H7 (cell line): ENCODE measurements around the gene GTF3C6. TPM values are rescaled to one million over a fixed set of nuclear protein-coding genes. Genes with fewer than 3 reads are reported as not detected.
"Not testable (repeated sequence)": the region's sequence is repeated elsewhere in the genome, so short reads cannot be mapped to it uniquely, and the experiment has no call there.

Experiments used
- DNase-seq: peaks from one replicate; pipeline ENCODE4 v3.0.0; 2012
- H3K27me3 ChIP-seq: 2 replicates; pipeline ENCODE4 v1.6.0; 2011; ENCODE audit warnings: mild to moderate bottlenecking, low read length; ENCODE audit not compliant: control insufficient read depth, insufficient read depth
- H3K36me3 ChIP-seq: replicated peaks from 2 replicates; pipeline ENCODE4 v1.5.1; 2011; ENCODE audit warnings: low read length; ENCODE audit not compliant: control insufficient read depth, insufficient read depth
- H3K4me3 ChIP-seq: 2 replicates; pipeline ENCODE4 v1.5.1; 2011; ENCODE audit warnings: low read depth, mild to moderate bottlenecking, control low read depth, low read length, moderate library complexity; ENCODE audit not compliant: insufficient read depth
- total RNA-seq: library from RNA; depleted of rRNA; stranded (reverse); fragments of >200 nt; shearing (Covaris generic); gene quantifications from 2 replicates; pipeline ENCODE4 v1.2.3, GENCODE V29; 2014; rRNA removed

Gene GTF3C6
- total RNA-seq, 1 experiment from 2014 or later: 37.1 TPM

- no peak for DNase-seq
- H3K36me3 ChIP-seq: peaks cover 21% of the 10 kb centered on the region
These were observed 43.8 kb downstream of the GTF3C6 start for GRCh38 chr6:111002350-111002749.

GRCh38 chr6:111011360-111012142 is 53.0 kb downstream of the GTF3C6 start:
- Histone ChIP-seq H3K27me3 (no peaks in the 10 kb centered on the region), H3K4me3 (no peak overlapping the region), H3K36me3 (peaks cover 13% of the 10 kb centered on the region)
- peak; percentile 70 for DNase-seq

More at GRCh38 chr6:111002350-111002749, 43.8 kb downstream of the GTF3C6 start:
- Histone ChIP-seq H3K4me3 (no peak overlapping the region), H3K27me3 (no peaks in the 10 kb centered on the region)

GRCh38 chr6:111012143-111012452 is 53.6 kb downstream of the GTF3C6 start:
- Histone ChIP-seq H3K4me3 (no peak overlapping the region), H3K27me3 (no peaks in the 10 kb centered on the region), H3K36me3 (peaks cover 13% of the 10 kb centered on the region)
- no peak for DNase-seq

- H3K27me3 ChIP-seq, H3K4me3 ChIP-seq, DNase-seq: not testable (repeated sequence)
- peaks cover 13% of the 10 kb centered on the region for H3K36me3 ChIP-seq
These were observed 54.0 kb downstream of the GTF3C6 start for GRCh38 chr6:111012520-111012919.

- H3K4me3 ChIP-seq: no peak overlapping the region
- no peaks in the 10 kb centered on the region for H3K27me3 ChIP-seq
- peaks cover 15% of the 10 kb centered on the region for H3K36me3 ChIP-seq
- DNase-seq: no peak
These were observed 54.8 kb downstream of the GTF3C6 start for GRCh38 chr6:111013144-111013915.

GRCh38 chr6:111015389-111016124 is 57.1 kb downstream of the GTF3C6 start:
- Histone ChIP-seq H3K27me3 (no peaks in the 10 kb centered on the region), H3K4me3 (no peak overlapping the region), H3K36me3 (peaks cover 13% of the 10 kb centered on the region)
- no peak for DNase-seq

GRCh38 chr6:111017241-111017640 is 58.7 kb downstream of the GTF3C6 start:
- DNase-seq, H3K27me3 ChIP-seq, H3K4me3 ChIP-seq: not testable (repeated sequence)
- peaks cover 13% of the 10 kb centered on the region for H3K36me3 ChIP-seq

Other genes with a start within 250 kb of the GTF3C6 start
- 2.3 and 5.2 TPM in 2 replicates for gene CDK19, start 143.2 kb upstream of the GTF3C6 start, total RNA-seq
- gene AMD1, start 83.9 kb upstream of the GTF3C6 start, total RNA-seq: 124 and 129 TPM in 2 replicates
- 35.5 and 46.2 TPM in 2 replicates for gene RPF2, start 23.3 kb downstream of the GTF3C6 start, total RNA-seq
- 5.1 and 7.9 TPM in 2 replicates for gene SLC16A10, start 128.8 kb downstream of the GTF3C6 start, total RNA-seq